ENCODE measurements around the gene DUS3L. TPM values are rescaled to one million over a fixed set of nuclear protein-coding genes. Genes with fewer than 3 reads are reported as not detected.
A peak's percentile ranks its signal among the peaks of the same experiment; 100 is the strongest.

DUS3L gene
- total RNA-seq, 3 donors from 2014 or later (not counting 1 experiment from before 2014, with no cell fraction given), result 116 to 140 (median 128) TPM

- no peaks in the 10 kb centered on the region for H3K9me3 ChIP-seq (ENCODE audit: control insufficient read depth, insufficient read depth, low read length)
- Mint-ChIP-seq H3K9me3 (no peaks in the 10 kb centered on the region), H3K27me3 (ENCODE audit: low read depth in 2 of 2) (peaks cover 0 to 8% of the 10 kb centered on the region in 2 donors), H3K27ac (peak overlapping the region; percentile 94 to 99), H3K36me3 (no peaks in the 10 kb centered on the region), H3K4me1 (peaks cover 15 to 16% of the 10 kb centered on the region in 2 donors), H3K4me3 (peak overlapping the region; percentile 98)
- intact Hi-C loops (cut with micrococcal nuclease), result no loop called here
- H3K4me3 ChIP-seq (ENCODE audit: low read length), result peak overlapping the region; percentile 58
- no peaks in the 10 kb centered on the region for H3K27me3 ChIP-seq (ENCODE audit: control insufficient read depth, insufficient read depth, low read length)
- peak overlapping the region; percentile 78 for H3K27ac ChIP-seq (ENCODE audit: low read length)
- peak; percentile 95 to 96 for DNase-seq
- peaks cover 26% of the 10 kb centered on the region for H3K4me1 ChIP-seq (ENCODE audit: control insufficient read depth, insufficient read depth, low read length)
- TF ChIP-seq, protein P1, sequence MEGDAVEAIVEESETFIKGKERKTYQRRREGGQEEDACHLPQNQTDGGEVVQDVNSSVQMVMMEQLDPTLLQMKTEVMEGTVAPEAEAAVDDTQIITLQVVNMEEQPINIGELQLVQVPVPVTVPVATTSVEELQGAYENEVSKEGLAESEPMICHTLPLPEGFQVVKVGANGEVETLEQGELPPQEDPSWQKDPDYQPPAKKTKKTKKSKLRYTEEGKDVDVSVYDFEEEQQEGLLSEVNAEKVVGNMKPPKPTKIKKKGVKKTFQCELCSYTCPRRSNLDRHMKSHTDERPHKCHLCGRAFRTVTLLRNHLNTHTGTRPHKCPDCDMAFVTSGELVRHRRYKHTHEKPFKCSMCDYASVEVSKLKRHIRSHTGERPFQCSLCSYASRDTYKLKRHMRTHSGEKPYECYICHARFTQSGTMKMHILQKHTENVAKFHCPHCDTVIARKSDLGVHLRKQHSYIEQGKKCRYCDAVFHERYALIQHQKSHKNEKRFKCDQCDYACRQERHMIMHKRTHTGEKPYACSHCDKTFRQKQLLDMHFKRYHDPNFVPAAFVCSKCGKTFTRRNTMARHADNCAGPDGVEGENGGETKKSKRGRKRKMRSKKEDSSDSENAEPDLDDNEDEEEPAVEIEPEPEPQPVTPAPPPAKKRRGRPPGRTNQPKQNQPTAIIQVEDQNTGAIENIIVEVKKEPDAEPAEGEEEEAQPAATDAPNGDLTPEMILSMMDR (IDR thresholded peaks at IDR 0.05), result no peak
- WGBS (ENCODE audit: insufficient coverage), result under 1% methylated on average over 91 of the region's 91 CpGs
- no peaks in the 10 kb centered on the region for H3K36me3 ChIP-seq (ENCODE audit: control insufficient read depth, insufficient read depth, low read length)
- peak; percentile 80 to 94 (median 84) for ATAC-seq
Measured at GRCh38 chr19:5827891-5828660, 37.1 kb upstream of the DUS3L start.

DNA sequence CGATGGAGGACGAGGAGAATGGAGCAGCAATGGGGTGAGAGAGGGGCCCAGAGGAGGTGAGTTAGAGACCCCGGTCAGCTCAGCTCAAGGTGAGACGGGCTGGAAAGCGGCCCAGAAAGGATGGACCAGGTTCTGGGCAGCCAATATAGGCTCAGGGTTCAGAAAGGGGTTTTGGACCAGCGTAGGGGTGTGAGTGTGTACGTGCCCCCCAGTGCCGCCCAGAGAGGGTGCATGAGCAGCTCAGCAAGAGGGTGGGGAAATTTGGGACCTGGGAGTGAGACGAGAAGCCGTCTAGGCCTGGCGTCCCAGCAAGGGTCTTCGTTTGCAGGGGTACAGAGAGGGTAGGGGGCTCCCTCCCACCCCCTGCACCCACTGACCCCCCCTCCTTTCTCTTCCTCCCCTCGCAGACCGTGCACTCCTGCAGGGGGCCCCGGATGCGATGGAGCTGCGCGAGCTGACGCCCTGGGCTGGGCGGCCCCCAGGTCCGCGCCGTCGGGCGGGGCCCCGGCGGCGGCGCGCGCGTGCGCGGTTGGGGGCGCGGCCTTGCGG, 36.5 kb upstream of the DUS3L start:
- ATAC-seq (no peak), DNase-seq (peak in 1 of 2 donors; percentile 23)
- no peak overlapping the region for H3K4me3 ChIP-seq (ENCODE audit: low read length)
- TF ChIP-seq, protein P1 (IDR thresholded peaks at IDR 0.05), result no peak
- no peaks in the 10 kb centered on the region for H3K9me3 ChIP-seq (ENCODE audit: control insufficient read depth, insufficient read depth, low read length)
- H3K36me3 ChIP-seq (ENCODE audit: control insufficient read depth, insufficient read depth, low read length), result no peaks in the 10 kb centered on the region
- H3K27ac Mint-ChIP-seq, result peak overlapping the region; percentile 93 to 99
- peaks cover 26% of the 10 kb centered on the region for H3K4me1 ChIP-seq (ENCODE audit: control insufficient read depth, insufficient read depth, low read length)
- peaks cover 15 to 16% of the 10 kb centered on the region in 2 donors for H3K4me1 Mint-ChIP-seq
- H3K27me3 Mint-ChIP-seq (ENCODE audit: low read depth in 2 of 2), result peaks cover 0 to 5% of the 10 kb centered on the region in 2 donors
- no peaks in the 10 kb centered on the region for H3K9me3 Mint-ChIP-seq
- no peaks in the 10 kb centered on the region for H3K36me3 Mint-ChIP-seq
- 18% methylated on average over 35 of the region's 37 CpGs for WGBS (ENCODE audit: insufficient coverage)
- intact Hi-C loops (cut with micrococcal nuclease), result no loop called here
- H3K4me3 Mint-ChIP-seq, result peak overlapping the region; percentile 92
- H3K27ac ChIP-seq (ENCODE audit: low read length), result peak overlapping the region; percentile 12
- no peaks in the 10 kb centered on the region for H3K27me3 ChIP-seq (ENCODE audit: control insufficient read depth, insufficient read depth, low read length)

DNA sequence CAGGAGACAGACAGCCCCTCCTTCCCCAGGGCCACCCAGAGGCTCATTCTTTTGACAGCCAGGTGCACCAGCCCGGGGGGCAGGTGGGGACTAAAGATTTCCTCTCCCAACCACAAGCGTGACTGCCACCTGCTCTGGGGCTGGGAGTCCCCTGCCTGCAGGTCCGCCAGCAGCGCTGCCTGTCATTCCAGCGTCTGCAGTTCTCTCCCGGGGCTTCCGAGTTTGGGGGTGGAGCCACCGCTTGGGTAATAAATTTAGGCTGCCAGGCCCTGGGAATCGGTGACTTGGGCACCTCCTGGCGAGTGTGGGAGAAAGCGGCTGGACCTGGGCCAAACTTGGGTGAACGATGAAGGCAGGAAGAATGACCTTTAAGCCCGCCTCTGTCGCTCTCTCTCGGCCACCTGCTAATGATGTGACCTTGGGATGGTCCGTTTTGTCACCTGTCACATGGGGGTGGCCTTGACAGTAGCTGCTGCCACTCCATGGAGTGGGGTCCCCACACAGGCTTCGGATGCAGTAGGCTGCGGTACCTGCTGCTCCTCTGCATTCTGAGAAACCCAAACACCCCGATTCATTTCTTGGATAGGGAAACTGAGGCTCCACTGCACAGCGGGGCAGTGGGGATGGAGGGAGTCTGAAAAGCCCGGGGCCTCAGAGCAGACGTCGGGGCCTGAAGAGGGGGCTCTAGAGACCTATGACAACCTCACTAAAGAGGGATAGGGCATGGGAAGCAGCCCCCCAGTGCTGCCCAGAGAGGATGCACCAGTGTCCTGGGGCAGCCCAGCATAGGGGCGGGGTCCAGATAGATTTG, 35.8 kb upstream of the DUS3L start:
- peak overlapping the region; percentile 92 for H3K4me3 Mint-ChIP-seq
- Histone ChIP-seq H3K27ac (ENCODE audit: low read length) (no peak overlapping the region), H3K27me3 (ENCODE audit: control insufficient read depth, insufficient read depth, low read length) (no peaks in the 10 kb centered on the region), H3K4me1 (ENCODE audit: control insufficient read depth, insufficient read depth, low read length) (peaks cover 26% of the 10 kb centered on the region), H3K36me3 (ENCODE audit: control insufficient read depth, insufficient read depth, low read length) (no peaks in the 10 kb centered on the region), H3K9me3 (ENCODE audit: control insufficient read depth, insufficient read depth, low read length) (no peaks in the 10 kb centered on the region), H3K4me3 (ENCODE audit: low read length) (no peak overlapping the region)
- no peaks in the 10 kb centered on the region for H3K36me3 Mint-ChIP-seq
- H3K27me3 Mint-ChIP-seq (ENCODE audit: low read depth in 2 of 2), result peaks cover 0 to 5% of the 10 kb centered on the region in 2 donors
- DNase-seq (peak in 1 of 2 donors; percentile 67), ATAC-seq (no peak)
- H3K4me1 Mint-ChIP-seq, result peaks cover 15 to 16% of the 10 kb centered on the region in 2 donors
- 19% methylated on average over 24 of the region's 24 CpGs for WGBS (ENCODE audit: insufficient coverage)
- H3K9me3 Mint-ChIP-seq, result no peaks in the 10 kb centered on the region
- TF ChIP-seq, protein P1 (IDR thresholded peaks at IDR 0.05), result no peak
- intact Hi-C loops (cut with micrococcal nuclease), result no loop called here
- H3K27ac Mint-ChIP-seq, result peak overlapping the region; percentile 93 to 99
